GM12874 (cell line): ENCODE results near the gene TADA3.

Experiments used
- TF ChIP-seq, protein P1 (sequence below): IDR thresholded peaks from 2 replicates; pipeline ENCODE4 v1.5.1; 2011; ENCODE audit warnings: low read depth, mild to moderate bottlenecking, control low read depth, low read length, moderate library complexity; ENCODE audit not compliant: insufficient read depth

The TADA3 gene

DNA sequence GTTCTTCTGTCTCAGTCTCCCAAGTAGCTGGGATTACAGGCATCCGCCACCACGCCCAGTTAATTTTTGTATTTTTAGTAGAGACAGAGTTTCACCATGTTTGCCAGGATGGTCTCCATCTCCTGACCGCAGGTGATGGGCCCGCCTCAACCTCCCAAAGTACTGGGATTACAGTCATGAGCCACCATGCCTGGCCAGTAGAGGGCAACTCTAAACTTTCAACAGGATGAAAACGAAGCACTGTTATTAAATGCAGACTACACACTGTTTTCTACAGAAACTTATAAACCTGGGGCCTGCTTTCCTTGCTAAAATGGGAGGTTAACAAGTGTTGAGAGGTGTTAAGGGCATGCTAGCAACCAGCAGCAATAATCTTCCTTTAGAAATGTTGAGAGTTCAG, 8.3 kb upstream of the TADA3 start:
- TF ChIP-seq, protein P1, sequence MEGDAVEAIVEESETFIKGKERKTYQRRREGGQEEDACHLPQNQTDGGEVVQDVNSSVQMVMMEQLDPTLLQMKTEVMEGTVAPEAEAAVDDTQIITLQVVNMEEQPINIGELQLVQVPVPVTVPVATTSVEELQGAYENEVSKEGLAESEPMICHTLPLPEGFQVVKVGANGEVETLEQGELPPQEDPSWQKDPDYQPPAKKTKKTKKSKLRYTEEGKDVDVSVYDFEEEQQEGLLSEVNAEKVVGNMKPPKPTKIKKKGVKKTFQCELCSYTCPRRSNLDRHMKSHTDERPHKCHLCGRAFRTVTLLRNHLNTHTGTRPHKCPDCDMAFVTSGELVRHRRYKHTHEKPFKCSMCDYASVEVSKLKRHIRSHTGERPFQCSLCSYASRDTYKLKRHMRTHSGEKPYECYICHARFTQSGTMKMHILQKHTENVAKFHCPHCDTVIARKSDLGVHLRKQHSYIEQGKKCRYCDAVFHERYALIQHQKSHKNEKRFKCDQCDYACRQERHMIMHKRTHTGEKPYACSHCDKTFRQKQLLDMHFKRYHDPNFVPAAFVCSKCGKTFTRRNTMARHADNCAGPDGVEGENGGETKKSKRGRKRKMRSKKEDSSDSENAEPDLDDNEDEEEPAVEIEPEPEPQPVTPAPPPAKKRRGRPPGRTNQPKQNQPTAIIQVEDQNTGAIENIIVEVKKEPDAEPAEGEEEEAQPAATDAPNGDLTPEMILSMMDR = 0 out of 2 replicates have a peak, but pooled peaks have one; percentile 15

DNA sequence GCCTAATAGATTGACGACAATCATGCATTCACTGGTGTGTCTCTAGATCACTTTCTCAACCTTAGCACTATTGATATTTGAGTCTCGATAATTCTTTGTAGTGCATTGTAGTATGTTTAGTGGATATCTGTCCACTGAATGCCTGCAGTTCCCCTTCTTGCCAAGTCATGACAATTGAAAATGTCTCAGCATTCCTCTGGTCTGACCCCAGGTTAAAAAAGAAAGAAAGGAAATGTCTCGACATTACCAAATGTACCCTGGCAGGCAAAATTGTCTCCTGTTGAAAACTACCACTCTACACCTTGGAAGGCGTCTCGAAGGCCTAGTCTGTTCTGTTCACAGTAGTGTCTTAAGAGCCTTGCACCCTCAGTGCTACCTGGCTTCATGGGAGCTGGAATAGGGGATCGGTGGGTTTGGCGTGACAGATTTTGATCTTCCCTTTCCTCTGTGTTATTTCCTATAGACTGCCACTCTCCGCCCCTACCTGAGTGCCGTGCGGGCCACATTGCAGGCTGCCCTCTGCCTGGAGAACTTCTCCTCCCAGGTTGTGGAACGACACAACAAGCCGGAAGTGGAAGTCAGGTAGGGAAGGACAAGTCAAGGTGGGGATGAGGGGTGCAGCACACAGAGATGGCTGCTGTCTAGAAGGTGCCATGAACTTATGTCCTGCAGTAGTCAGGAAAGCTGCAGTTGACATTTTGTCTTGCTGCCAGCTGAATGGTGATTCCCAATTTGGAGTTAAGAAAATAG, 5.1 kb upstream of the TADA3 start:
- TF ChIP-seq, protein P1 = no peak

DNA sequence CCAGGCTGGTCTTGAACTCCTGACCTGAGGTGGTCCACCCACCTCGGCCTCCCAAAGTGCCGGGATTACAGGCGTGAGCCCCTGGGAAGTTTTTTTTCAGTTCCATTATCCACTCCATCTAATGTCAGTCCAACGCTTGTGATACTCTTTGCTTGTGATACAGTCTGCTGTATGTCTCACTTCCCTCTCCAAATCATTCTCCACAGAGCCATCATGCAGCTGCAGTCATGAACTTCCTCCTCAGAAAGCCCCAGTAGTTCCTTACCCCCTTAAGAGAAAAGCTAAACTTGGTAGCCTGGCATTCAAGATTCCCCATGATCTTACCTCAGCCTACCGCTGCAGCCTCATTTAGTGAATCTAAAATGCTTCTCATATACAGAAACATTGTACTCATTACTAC, 2.9 kb upstream of the TADA3 start:
- TF ChIP-seq, protein P1 = no peak

DNA sequence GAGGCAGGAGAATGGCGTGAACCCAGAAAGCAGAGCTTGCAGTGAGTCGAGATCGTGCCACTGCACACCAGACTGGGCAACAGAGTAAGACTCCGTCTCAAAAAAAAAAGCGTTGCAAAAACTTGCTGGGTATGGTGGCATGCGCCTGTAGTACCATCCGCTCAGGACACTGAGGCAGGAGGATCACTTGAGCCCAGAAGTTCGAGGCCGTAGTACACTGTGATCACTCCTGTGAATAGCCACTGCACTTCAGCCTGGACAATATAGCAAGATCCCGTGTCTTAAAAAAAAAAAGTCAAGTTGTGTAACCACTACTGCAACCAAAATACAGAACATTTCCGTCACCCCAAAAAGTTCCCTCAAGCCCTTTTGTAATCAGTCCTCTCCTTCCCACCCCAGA, 2.1 kb upstream of the TADA3 start:
- TF ChIP-seq, protein P1 = no peak

DNA sequence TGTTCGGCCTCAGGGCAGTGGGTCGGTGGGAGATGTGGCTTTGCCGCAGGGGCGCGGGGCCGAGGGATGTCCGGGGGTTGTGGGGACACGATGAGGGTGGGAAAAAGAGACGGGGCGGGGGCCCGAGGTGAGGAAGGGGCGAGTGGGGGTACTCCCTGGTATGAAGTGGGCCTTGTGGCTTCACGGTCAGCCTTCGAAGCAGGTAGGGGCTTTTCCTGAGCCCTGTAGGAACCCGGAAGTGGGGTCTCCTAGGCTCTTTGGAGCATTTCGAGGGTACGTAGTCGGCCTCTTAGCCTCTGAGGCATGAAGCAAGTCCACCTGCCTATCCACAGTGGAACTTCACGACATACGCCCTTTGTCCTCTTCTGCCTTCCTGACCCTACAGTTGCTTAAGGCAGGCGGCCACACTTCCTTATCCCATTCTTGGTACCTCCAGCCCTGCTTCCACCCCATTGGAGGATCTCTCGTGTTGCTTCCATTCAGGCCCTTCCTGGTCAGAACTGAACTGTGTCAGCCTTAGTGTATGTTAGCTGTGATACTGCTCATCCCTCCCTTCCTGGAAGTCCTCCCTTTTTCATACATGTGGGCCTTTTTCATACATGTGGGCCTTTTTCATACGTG, 998 bp upstream of the TADA3 start:
- TF ChIP-seq, protein P1 = no peak

DNA sequence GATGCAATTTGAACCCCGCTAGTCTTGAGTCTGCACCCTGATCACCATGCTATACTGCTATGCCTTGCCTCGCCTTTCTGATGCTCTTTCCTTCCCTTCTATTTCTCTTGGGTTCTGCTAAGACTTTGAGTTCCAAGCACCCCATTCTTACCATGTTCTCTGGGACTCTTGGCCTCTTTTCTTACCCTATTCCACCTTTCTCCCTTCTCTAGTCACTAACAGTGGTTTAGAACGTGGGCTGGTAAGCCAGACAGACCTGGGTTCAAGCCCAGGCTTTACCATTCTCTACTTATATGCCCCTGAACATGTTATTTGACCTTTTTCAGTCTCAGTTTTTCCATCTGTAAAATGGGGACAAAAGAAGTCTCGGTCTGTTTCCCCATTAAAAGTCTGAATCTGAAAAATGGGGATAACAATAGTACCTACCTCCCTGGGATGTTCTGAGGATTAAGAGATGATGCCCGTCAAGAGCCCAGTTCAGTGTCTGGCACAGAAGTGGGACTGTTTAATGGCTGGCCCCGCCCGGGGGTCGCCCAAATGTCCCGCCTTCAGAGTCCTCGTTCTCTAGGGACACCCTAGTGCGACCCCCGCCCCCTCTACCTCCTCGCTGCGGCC, 376 bp downstream of the TADA3 start:
- TF ChIP-seq, protein P1 = no peak

DNA sequence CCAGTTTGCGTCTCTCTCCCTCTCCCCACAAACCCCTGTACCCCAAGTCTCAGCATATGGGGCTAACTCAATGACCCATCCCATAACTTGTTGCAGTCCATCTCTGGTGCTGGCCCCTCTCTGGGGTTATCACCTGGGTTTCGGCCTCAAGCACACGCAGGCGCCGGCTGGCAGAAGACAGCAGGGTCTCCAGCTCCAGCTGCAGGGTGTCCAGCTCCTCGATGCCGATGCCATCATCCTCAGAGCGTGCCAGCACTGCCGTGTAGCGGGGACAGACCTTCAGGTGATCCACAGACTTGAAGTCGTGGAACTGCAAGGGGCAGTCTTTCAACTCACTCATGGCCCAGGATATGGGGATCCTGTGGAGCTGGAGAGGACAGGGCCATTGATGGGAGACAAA, 1.1 kb downstream of the TADA3 start:
- TF ChIP-seq, protein P1 = no peak
